Activated effector memory CD4-positive, alpha-beta T cell treated with Interleukin-2 at 50 U/mL for 16 hours (primary cell): Measurements from ENCODE around the gene ZNF256.
A peak's percentile ranks its signal among the peaks of the same experiment; 100 is the strongest.

Source experiments
- DNase-seq: peaks from one replicate; pipeline ENCODE4 v3.0.0-alpha.2; 2020

Gene ZNF256

GRCh38 chr19:57947419-57948134, at the start of gene ZNF256:
ZNF256 (minus strand) TSS chr19:57947706; CDS start chr19:57947474, 232 bp downstream.
- peak; percentile 83 for DNase-seq

- DNase-seq: no peak
Observed at GRCh38 chr19:57992841-57993240, 45.3 kb upstream of the ZNF256 start.

- no peak for DNase-seq
Observed at GRCh38 chr19:57978586-57979289, 31.2 kb upstream of the ZNF256 start.

- no peak for DNase-seq
Observed at GRCh38 chr19:57974434-57974833, 26.9 kb upstream of the ZNF256 start, which contains the start of gene C19orf18. C19orf18 (minus strand) TSS chr19:57974534; CDS start chr19:57974432, 102 bp downstream.

GRCh38 chr19:57964761-57965160, 17.3 kb upstream of the ZNF256 start:
- no peak for DNase-seq

GRCh38 chr19:57961785-57962184, 14.3 kb upstream of the ZNF256 start:
- no peak for DNase-seq

- DNase-seq: no peak
Observed at GRCh38 chr19:57954996-57955395, 7.5 kb upstream of the ZNF256 start.

GRCh38 chr19:57949702-57950101, 2.2 kb upstream of the ZNF256 start:
- no peak for DNase-seq

- DNase-seq: no peak
Observed at GRCh38 chr19:57949296-57949695, 1.8 kb upstream of the ZNF256 start.

GRCh38 chr19:57947088-57947418, 453 bp downstream of the ZNF256 start:
- peak; percentile 4 for DNase-seq

GRCh38 chr19:57946316-57946715, 1.2 kb downstream of the ZNF256 start:
- DNase-seq: no peak

GRCh38 chr19:57941593-57941992, 5.9 kb downstream of the ZNF256 start:
- DNase-seq: no peak

- DNase-seq: no peak
Observed at GRCh38 chr19:57935731-57936130, 11.8 kb downstream of the ZNF256 start.

- peak; percentile 14 for DNase-seq
Observed at GRCh38 chr19:57934820-57935665, 12.5 kb downstream of the ZNF256 start, which contains the start of gene ZNF418. ZNF418 (minus strand) TSS chr19:57935402; CDS start chr19:57933822, 1,580 bp downstream.

GRCh38 chr19:57927587-57927986, 19.9 kb downstream of the ZNF256 start:
- no peak for DNase-seq

GRCh38 chr19:57916168-57916995, 31.1 kb downstream of the ZNF256 start, which contains the start of gene ZNF417:
ZNF417 (minus strand) TSS chr19:57916592; CDS start chr19:57916411, 181 bp downstream.
- DNase-seq: peak; percentile 73

GRCh38 chr19:57914531-57914930, 33.0 kb downstream of the ZNF256 start:
- DNase-seq: no peak

GRCh38 chr19:57907394-57907793, 40.1 kb downstream of the ZNF256 start:
- no peak for DNase-seq

GRCh38 chr19:57905258-57905657, 42.2 kb downstream of the ZNF256 start:
- no peak for DNase-seq

GRCh38 chr19:57903618-57904184, 43.8 kb downstream of the ZNF256 start:
- no peak for DNase-seq

GRCh38 chr19:57900311-57900710, 47.2 kb downstream of the ZNF256 start:
- DNase-seq: no peak
